Bone marrow (tissue), 2 donors: ENCODE data around the gene PPFIA1.
A peak's percentile ranks its signal among the peaks of the same experiment; 100 is the strongest.
"Not testable (repeated sequence)": the region's sequence is repeated elsewhere in the genome, so short reads cannot be mapped to it uniquely, and the experiment has no call there.

Experiments
- DNase-seq, 2 donors: peaks; one replicate each; lab custom pipeline; 2025; lab: John Stamatoyannopoulos, UW

PPFIA1 gene

GRCh38 chr11:70394211-70394950 lies 123.9 kb downstream of the PPFIA1 start:
- DNase-seq: no peak

GRCh38 chr11:70397336-70397982 lies 127.0 kb downstream of the PPFIA1 start:
- DNase-seq: no peak

GRCh38 chr11:70397983-70398833 lies 127.7 kb downstream of the PPFIA1 start, which contains the start of gene CTTN:
TSS of gene CTTN (plus strand) at chr11:70398529. CDS start at chr11:70407298, 8,769 bp downstream.
- peak in 1 of 2 donors; percentile 38 for DNase-seq

- no peak for DNase-seq
Measured at GRCh38 chr11:70398834-70399680, 128.6 kb downstream of the PPFIA1 start.

GRCh38 chr11:70399681-70400112 lies 129.2 kb downstream of the PPFIA1 start:
- DNase-seq: peak in 1 of 2 donors; percentile 23

GRCh38 chr11:70400643-70401042 lies 130.2 kb downstream of the PPFIA1 start:
- DNase-seq: no peak

- no peak for DNase-seq
Measured at GRCh38 chr11:70402016-70402415, 131.5 kb downstream of the PPFIA1 start.

GRCh38 chr11:70402685-70403084 lies 132.2 kb downstream of the PPFIA1 start:
- DNase-seq: no peak

- no peak for DNase-seq
Measured at GRCh38 chr11:70404244-70404643, 133.8 kb downstream of the PPFIA1 start.

GRCh38 chr11:70405679-70406395 lies 135.3 kb downstream of the PPFIA1 start:
- DNase-seq: no peak

GRCh38 chr11:70407121-70407520 lies 136.6 kb downstream of the PPFIA1 start:
- DNase-seq: no peak

GRCh38 chr11:70407814-70408213 lies 137.3 kb downstream of the PPFIA1 start:
- no peak for DNase-seq

- not testable (repeated sequence) for DNase-seq
Measured at GRCh38 chr11:70408326-70408725, 137.8 kb downstream of the PPFIA1 start.

- DNase-seq: no peak
Measured at GRCh38 chr11:70409437-70409836, 138.9 kb downstream of the PPFIA1 start.

- no peak for DNase-seq
Measured at GRCh38 chr11:70409871-70410270, 139.4 kb downstream of the PPFIA1 start.

- DNase-seq: no peak
Measured at GRCh38 chr11:70410276-70411205, 140.1 kb downstream of the PPFIA1 start.

- no peak for DNase-seq
Measured at GRCh38 chr11:70411713-70412452, 141.4 kb downstream of the PPFIA1 start.

- no peak for DNase-seq
Measured at GRCh38 chr11:70413151-70413550, 142.7 kb downstream of the PPFIA1 start.
